ENCODE data around the gene EGR2. TPM values are rescaled to one million over a fixed set of nuclear protein-coding genes. Genes with fewer than 3 reads are reported as not detected.

The EGR2 gene
- polyA plus RNA-seq, 2 of the 4 experiments (the other 2 are of a cell fraction), result 4.4 TPM; not detected in 1

GRCh38 chr10:62806251-62806650 is 9.9 kb downstream of the EGR2 start:
- DNase-seq (ENCODE audit: low read depth in 1 of 2, low spot score in 1 of 2) (no peak), ATAC-seq (no peak), FAIRE-seq (no peak)
- peak overlapping the region; percentile 97 to 100; a peak in 3 of 6 replicates for H3K27ac ChIP-seq
- ChIA-PET POLR2A (no interaction called here), CTCF (interaction anchor here (0.9 to 1.5 kb wide), 6 partner anchors 12 to 914 kb away, joined by 3 to 4 read pairs (median 3); no protein-coding TSS in a partner anchor)
- peak overlapping the region; percentile 94 for H3K4me3 ChIP-seq
- no peaks in the 10 kb centered on the region for H3K9me3 ChIP-seq
- 18% methylated on average over 1 of the region's 1 CpG for WGBS (ENCODE audit: missing lambda C conversion rate)
- no peak for TF ChIP-seq HEYL (CRISPR knock-in tag; IDR thresholded peaks at IDR 0.05)
- no peak for TF ChIP-seq RCOR1 (IDR thresholded peaks at IDR 0.05; ENCODE audit: low read depth, low read length)
- TF ChIP-seq ATOH8 (CRISPR knock-in tag; IDR thresholded peaks at IDR 0.05; ENCODE audit: low read depth), result no peak
- no peak for TF ChIP-seq JUN (IDR thresholded peaks at IDR 0.05)
- no peak for TF ChIP-seq CHD4 (IDR thresholded peaks at IDR 0.05; ENCODE audit: borderline replicate concordance)
- no peak for TF ChIP-seq HDAC2 (IDR thresholded peaks at IDR 0.05)
- peaks cover 25% of the 10 kb centered on the region for H3K4me1 ChIP-seq
- peak overlapping the region; percentile 86 for H3K4me2 ChIP-seq

- CTCF ChIA-PET, result interaction anchor here (0.9 to 1.5 kb wide), 4 partner anchors 12 to 914 kb away, joined by 3 read pairs; no protein-coding TSS in a partner anchor
- DNase-seq (ENCODE audit: low read depth in 1 of 2, low spot score in 1 of 2) (peak; percentile 29 to 33), FAIRE-seq (no peak), ATAC-seq (peak; percentile 54 to 65)
- Histone ChIP-seq H3K4me2 (peak overlapping the region; percentile 86), H3K4me3 (peak overlapping the region; percentile 94), H3K4me1 (peaks cover 25% of the 10 kb centered on the region), H3K27ac (peak overlapping the region; percentile 97 to 100), H3K9me3 (no peaks in the 10 kb centered on the region)
- WGBS (ENCODE audit: missing lambda C conversion rate), result 3% methylated on average over 19 of the region's 77 CpGs
- no peak for TF ChIP-seq EHF (CRISPR knock-in tag; IDR thresholded peaks at IDR 0.05)
- no peak for TF ChIP-seq EP300 (IDR thresholded peaks at IDR 0.05)
- no peak for TF ChIP-seq BHLHE40 (IDR thresholded peaks at IDR 0.05; ENCODE audit: low read depth, low read length)
- peak; percentile 4; the same call in 1 of the 2 replicates for TF ChIP-seq PHF8 (IDR thresholded peaks at IDR 0.05; ENCODE audit: borderline replicate concordance, low read depth)
- no peak for TF ChIP-seq HOXB13 (CRISPR knock-in tag; IDR thresholded peaks at IDR 0.05; ENCODE audit: low read depth)
- TF ChIP-seq HEYL (CRISPR knock-in tag; IDR thresholded peaks at IDR 0.05), result no peak
- TF ChIP-seq REST (IDR thresholded peaks at IDR 0.05), result 0 out of 2 replicates have a peak, but pooled peaks have one; percentile 22
- no peak for TF ChIP-seq RCOR1 (IDR thresholded peaks at IDR 0.05; ENCODE audit: low read depth, low read length)
- no peak for TF ChIP-seq CEBPB (IDR thresholded peaks at IDR 0.05)
- TF ChIP-seq BCL3 (IDR thresholded peaks at IDR 0.05), result no peak
- TF ChIP-seq ZNF302 (CRISPR knock-in tag; IDR thresholded peaks at IDR 0.05), result no peak
- no peak for TF ChIP-seq TFCP2L1 (CRISPR knock-in tag; IDR thresholded peaks at IDR 0.05)
- no peak for TF ChIP-seq MAFK (IDR thresholded peaks at IDR 0.05; ENCODE audit: partially characterized antibody)
- no peak for TF ChIP-seq HOXA7 (CRISPR knock-in tag; IDR thresholded peaks at IDR 0.05)
- TF ChIP-seq KDM5A (IDR thresholded peaks at IDR 0.05), result no peak
- TF ChIP-seq NR3C1 (IDR thresholded peaks at IDR 0.05), result no peak
- no peak for TF ChIP-seq HOXB5 (CRISPR knock-in tag; IDR thresholded peaks at IDR 0.05)
- peak; percentile 81; the same call in 1 of the 2 replicates for TF ChIP-seq RNF2 (IDR thresholded peaks at IDR 0.05; ENCODE audit: borderline replicate concordance, low read depth)
- POLR2A ChIA-PET, result interaction anchor here (1.4 to 1.9 kb wide), 2 partner anchors 12 to 195 kb away, joined by 4 to 14 read pairs; partner anchors contain the start of gene EGR2
Measured at GRCh38 chr10:62805231-62806099, 10.7 kb downstream of the EGR2 start.
